Smooth muscle cell of the brain vasculature (primary cell): ENCODE results near the gene AK9.
A peak's percentile ranks its signal among the peaks of the same experiment; 100 is the strongest.
"Not testable (repeated sequence)": the region's sequence is repeated elsewhere in the genome, so short reads cannot be mapped to it uniquely, and the experiment has no call there.

ENCODE experiments used
- DNase-seq: peaks from one replicate; pipeline ENCODE4 v3.0.0-alpha.2; 2012; ENCODE audit warnings: low read depth, low spot score

Gene AK9

GRCh38 chr6:109626311-109626710 lies 64.7 kb downstream of the AK9 start:
- no peak for DNase-seq

GRCh38 chr6:109625199-109625598 lies 65.8 kb downstream of the AK9 start:
- DNase-seq = no peak

GRCh38 chr6:109623288-109623687 lies 67.7 kb downstream of the AK9 start:
- DNase-seq = no peak

GRCh38 chr6:109612268-109612667 lies 78.7 kb downstream of the AK9 start:
- no peak for DNase-seq

- DNase-seq = no peak
Measured at GRCh38 chr6:109611502-109611901, 79.5 kb downstream of the AK9 start.

- DNase-seq = no peak
Measured at GRCh38 chr6:109610590-109610989, 80.4 kb downstream of the AK9 start.

- DNase-seq = no peak
Measured at GRCh38 chr6:109609737-109610136, 81.3 kb downstream of the AK9 start.

- DNase-seq = no peak
Measured at GRCh38 chr6:109606359-109606758, 84.6 kb downstream of the AK9 start.

GRCh38 chr6:109595998-109596397 lies 95.0 kb downstream of the AK9 start:
- DNase-seq = no peak

- DNase-seq = peak; percentile 13
Measured at GRCh38 chr6:109580519-109580918, 110.5 kb downstream of the AK9 start.

- no peak for DNase-seq
Measured at GRCh38 chr6:109579361-109579760, 111.6 kb downstream of the AK9 start.

- not testable (repeated sequence) for DNase-seq
Measured at GRCh38 chr6:109569901-109570300, 121.1 kb downstream of the AK9 start.

GRCh38 chr6:109561844-109562243 lies 129.2 kb downstream of the AK9 start:
- no peak for DNase-seq

- no peak for DNase-seq
Measured at GRCh38 chr6:109531446-109531845, 159.6 kb downstream of the AK9 start.

- no peak for DNase-seq
Measured at GRCh38 chr6:109527989-109528388, 163.0 kb downstream of the AK9 start.

- DNase-seq = no peak
Measured at GRCh38 chr6:109526905-109527628, 163.9 kb downstream of the AK9 start.

- no peak for DNase-seq
Measured at GRCh38 chr6:109524129-109524528, 166.9 kb downstream of the AK9 start.

GRCh38 chr6:109523478-109523877 lies 167.5 kb downstream of the AK9 start:
- DNase-seq = no peak

- DNase-seq = no peak
Measured at GRCh38 chr6:109521080-109521479, 169.9 kb downstream of the AK9 start.

GRCh38 chr6:109519647-109520046 lies 171.4 kb downstream of the AK9 start:
- DNase-seq = not testable (repeated sequence)

GRCh38 chr6:109516929-109517328 lies 174.1 kb downstream of the AK9 start:
- DNase-seq = no peak

- no peak for DNase-seq
Measured at GRCh38 chr6:109515781-109516409, 175.1 kb downstream of the AK9 start.

GRCh38 chr6:109514946-109515345 lies 176.1 kb downstream of the AK9 start:
- no peak for DNase-seq
